Measurements from ENCODE around the gene ZNF860. TPM values are rescaled to one million over a fixed set of nuclear protein-coding genes. Genes with fewer than 3 reads are reported as not detected.
"Not testable (repeated sequence)": the region's sequence is repeated elsewhere in the genome, so short reads cannot be mapped to it uniquely, and the experiment has no call there.

ZNF860 gene
- total RNA-seq, 1 experiment from 2014 or later, result 22.4 TPM

GRCh38 chr3:31988271-31988670, 6.7 kb downstream of the ZNF860 start:
- H3K36me3 ChIP-seq (ENCODE audit: insufficient read depth, low read length), result peaks cover 68% of the 10 kb centered on the region
- no peak overlapping the region for H3K4me3 ChIP-seq (ENCODE audit: low read length)

DNA sequence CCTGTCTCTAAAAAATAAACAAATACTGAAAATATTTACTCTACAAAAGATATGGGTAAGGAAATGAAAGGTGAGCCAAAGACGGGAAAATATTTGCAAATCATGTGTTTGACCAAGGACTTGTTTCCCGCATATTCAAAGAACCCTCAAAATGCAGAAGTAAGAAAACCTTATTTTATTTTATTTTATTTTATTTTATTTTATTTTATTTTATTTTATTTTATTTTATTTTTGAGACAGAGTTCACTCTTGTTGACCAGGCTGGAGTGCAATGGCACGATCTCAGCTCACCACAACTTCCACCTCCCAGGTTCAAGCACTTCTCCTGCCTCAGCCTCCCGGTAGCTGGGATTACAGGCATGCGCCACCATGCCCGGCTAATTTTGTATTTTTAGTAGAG, 11.4 kb downstream of the ZNF860 start:
- not testable (repeated sequence) for H3K4me3 ChIP-seq (ENCODE audit: low read length); H2AFZ ChIP-seq (ENCODE audit: low read length); DNase-seq; H3K27me3 ChIP-seq (ENCODE audit: low read length); H4K20me1 ChIP-seq (ENCODE audit: insufficient read depth, low read depth, low read length); H3K27ac ChIP-seq (ENCODE audit: low read length); H3K4me1 ChIP-seq (ENCODE audit: low read length); H3K4me2 ChIP-seq (ENCODE audit: low read depth, low read length, poor library complexity, severe bottlenecking); H3K79me2 ChIP-seq (ENCODE audit: low read length); H3K9ac ChIP-seq (ENCODE audit: low read length); H3K9me2 ChIP-seq (replicated peaks; ENCODE audit: insufficient read depth, low read length)
- Histone ChIP-seq H3K36me3 (ENCODE audit: insufficient read depth, low read length) (peaks cover 33% of the 10 kb centered on the region), H3K9me3 (ENCODE audit: low read length) (peaks cover 18% of the 10 kb centered on the region)

More at GRCh38 chr3:31988271-31988670, 6.7 kb downstream of the ZNF860 start:
- H3K27ac ChIP-seq (ENCODE audit: low read length), result no peak overlapping the region
- peaks cover 22% of the 10 kb centered on the region for H3K9me3 ChIP-seq (ENCODE audit: low read length)
- H3K9me2 ChIP-seq (replicated peaks; ENCODE audit: insufficient read depth, low read length), result no peaks in the 10 kb centered on the region
- H2AFZ ChIP-seq (ENCODE audit: low read length), result no peak overlapping the region
- H3K4me1 ChIP-seq (ENCODE audit: low read length), result peaks cover 7% of the 10 kb centered on the region
- H4K20me1 ChIP-seq (ENCODE audit: insufficient read depth, low read depth, low read length), result no peaks in the 10 kb centered on the region
- peaks cover 16% of the 10 kb centered on the region for H3K79me2 ChIP-seq (ENCODE audit: low read length)
- no peak for DNase-seq
- no peak overlapping the region for H3K4me2 ChIP-seq (ENCODE audit: low read depth, low read length, poor library complexity, severe bottlenecking)
- H3K27me3 ChIP-seq (ENCODE audit: low read length), result no peaks in the 10 kb centered on the region
- no peak overlapping the region for H3K9ac ChIP-seq (ENCODE audit: low read length)

GRCh38 chr3:31993843-31994242, 12.3 kb downstream of the ZNF860 start:
- H3K4me3 ChIP-seq (ENCODE audit: low read length), result no peak overlapping the region
- H3K79me2 ChIP-seq (ENCODE audit: low read length), result no peaks in the 10 kb centered on the region; the same call in 1 of the 2 replicates
- H4K20me1 ChIP-seq (ENCODE audit: insufficient read depth, low read depth, low read length), result no peaks in the 10 kb centered on the region
- no peaks in the 10 kb centered on the region for H3K9me2 ChIP-seq (replicated peaks; ENCODE audit: insufficient read depth, low read length)
- H3K27ac ChIP-seq (ENCODE audit: low read length), result no peak overlapping the region
- no peak for DNase-seq
- no peak overlapping the region for H3K4me2 ChIP-seq (ENCODE audit: low read depth, low read length, poor library complexity, severe bottlenecking)
- peaks cover 12% of the 10 kb centered on the region for H3K9me3 ChIP-seq (ENCODE audit: low read length)
- no peak overlapping the region for H3K9ac ChIP-seq (ENCODE audit: low read length)
- H3K27me3 ChIP-seq (ENCODE audit: low read length), result no peaks in the 10 kb centered on the region
- peaks cover 31% of the 10 kb centered on the region for H3K36me3 ChIP-seq (ENCODE audit: insufficient read depth, low read length)
- no peak overlapping the region for H2AFZ ChIP-seq (ENCODE audit: low read length)
- peaks cover 2% of the 10 kb centered on the region; the same call in 1 of the 2 replicates for H3K4me1 ChIP-seq (ENCODE audit: low read length)

DNA sequence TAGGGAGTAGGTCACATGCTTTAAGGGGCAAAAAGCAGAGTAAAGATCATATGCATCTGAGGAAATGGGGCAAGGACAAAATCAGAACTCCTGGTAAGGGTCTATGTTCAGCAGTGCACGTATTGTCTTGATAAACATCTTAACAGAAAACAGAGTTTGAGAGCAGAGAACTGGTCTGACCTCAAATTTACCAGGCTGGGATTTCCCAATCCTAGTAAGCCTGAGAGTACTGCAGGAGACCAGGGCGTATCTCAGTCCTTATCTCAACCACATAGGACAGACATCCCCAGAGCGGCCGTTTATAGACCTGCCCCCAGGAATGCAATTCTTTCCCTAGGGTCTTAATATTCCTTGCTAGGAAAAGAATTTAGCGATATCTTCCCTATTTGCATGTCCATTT, 13.5 kb downstream of the ZNF860 start:
- not testable (repeated sequence) for H3K4me3 ChIP-seq (ENCODE audit: low read length); H2AFZ ChIP-seq (ENCODE audit: low read length); DNase-seq; H4K20me1 ChIP-seq (ENCODE audit: insufficient read depth, low read depth, low read length); H3K9me2 ChIP-seq (replicated peaks; ENCODE audit: insufficient read depth, low read length); H3K4me2 ChIP-seq (ENCODE audit: low read depth, low read length, poor library complexity, severe bottlenecking); H3K27me3 ChIP-seq (ENCODE audit: low read length); H3K27ac ChIP-seq (ENCODE audit: low read length); H3K79me2 ChIP-seq (ENCODE audit: low read length); H3K9ac ChIP-seq (ENCODE audit: low read length)
- peaks cover 23% of the 10 kb centered on the region; the same call in 1 of the 2 replicates for H3K36me3 ChIP-seq (ENCODE audit: insufficient read depth, low read length)
- H3K9me3 ChIP-seq (ENCODE audit: low read length), result peaks cover 11% of the 10 kb centered on the region; the same call in 1 of the 2 replicates
- peaks cover 11% of the 10 kb centered on the region for H3K4me1 ChIP-seq (ENCODE audit: low read length)

DNA sequence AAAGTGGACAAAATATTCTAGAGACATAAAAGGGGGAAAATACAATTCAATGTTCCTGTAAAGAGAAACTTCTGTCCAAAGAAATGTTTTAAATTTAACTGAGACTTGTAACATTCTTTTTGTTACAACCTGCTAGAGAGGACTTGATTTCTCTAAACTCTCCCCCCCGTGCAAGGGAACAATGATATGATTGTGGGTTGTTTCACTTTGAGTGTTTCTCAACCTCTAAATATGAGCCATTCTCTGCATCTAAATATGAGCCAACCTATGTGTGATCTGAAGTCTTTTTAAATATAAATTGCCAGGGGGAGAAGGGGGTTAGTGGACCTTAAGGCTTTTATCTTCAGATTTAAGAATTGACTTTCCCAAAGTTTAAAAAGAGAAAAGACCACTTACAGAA, 14.6 kb downstream of the ZNF860 start:
- H4K20me1 ChIP-seq (ENCODE audit: insufficient read depth, low read depth, low read length), result no peaks in the 10 kb centered on the region
- no peak overlapping the region for H2AFZ ChIP-seq (ENCODE audit: low read length)
- H3K4me2 ChIP-seq (ENCODE audit: low read depth, low read length, poor library complexity, severe bottlenecking), result no peak overlapping the region
- peaks cover 11% of the 10 kb centered on the region for H3K4me1 ChIP-seq (ENCODE audit: low read length)
- no peaks in the 10 kb centered on the region for H3K79me2 ChIP-seq (ENCODE audit: low read length)
- peaks cover 4% of the 10 kb centered on the region; the same call in 1 of the 2 replicates for H3K9me3 ChIP-seq (ENCODE audit: low read length)
- H3K4me3 ChIP-seq (ENCODE audit: low read length), result no peak overlapping the region
- H3K27ac ChIP-seq (ENCODE audit: low read length), result no peak overlapping the region
- H3K27me3 ChIP-seq (ENCODE audit: low read length), result no peaks in the 10 kb centered on the region
- DNase-seq, result no peak
- H3K9ac ChIP-seq (ENCODE audit: low read length), result no peak overlapping the region
- no peaks in the 10 kb centered on the region for H3K9me2 ChIP-seq (replicated peaks; ENCODE audit: insufficient read depth, low read length)
- H3K36me3 ChIP-seq (ENCODE audit: insufficient read depth, low read length), result 0 out of 2 replicates have a peak, but pooled peaks cover 14% of the 10 kb centered on the region

DNA sequence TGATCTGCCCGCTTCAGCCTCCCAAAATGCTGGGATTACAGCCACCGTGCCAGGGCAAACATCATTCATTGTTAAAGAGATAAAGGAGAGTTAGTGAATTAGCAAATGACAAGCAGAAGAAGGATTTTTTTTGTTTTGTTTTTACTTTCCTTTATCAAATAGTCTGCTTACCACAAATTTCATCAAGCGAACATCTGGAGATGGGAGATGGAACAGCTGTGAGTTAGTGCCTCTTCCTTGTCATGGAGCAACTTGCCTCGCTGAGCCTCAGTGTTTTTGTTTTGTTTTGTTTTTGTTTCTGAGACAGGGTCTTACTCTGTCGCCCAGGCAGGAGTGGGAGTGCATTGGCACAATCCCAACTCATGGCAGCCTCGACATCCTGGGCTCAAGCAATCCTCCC, 15.9 kb downstream of the ZNF860 start:
- Histone ChIP-seq H3K27ac (ENCODE audit: low read length) (no peak overlapping the region), H3K36me3 (ENCODE audit: insufficient read depth, low read length) (0 out of 2 replicates have a peak, but pooled peaks cover 8% of the 10 kb centered on the region), H3K9ac (ENCODE audit: low read length) (no peak overlapping the region), H3K9me3 (ENCODE audit: low read length) (no peaks in the 10 kb centered on the region), H3K4me2 (ENCODE audit: low read depth, low read length, poor library complexity, severe bottlenecking) (no peak overlapping the region), H3K4me3 (ENCODE audit: low read length) (no peak overlapping the region), H3K9me2 (replicated peaks; ENCODE audit: insufficient read depth, low read length) (no peaks in the 10 kb centered on the region), H2AFZ (ENCODE audit: low read length) (no peak overlapping the region), H4K20me1 (ENCODE audit: insufficient read depth, low read depth, low read length) (no peaks in the 10 kb centered on the region), H3K4me1 (ENCODE audit: low read length) (peaks cover 17% of the 10 kb centered on the region), H3K27me3 (ENCODE audit: low read length) (no peaks in the 10 kb centered on the region), H3K79me2 (ENCODE audit: low read length) (no peaks in the 10 kb centered on the region)
- no peak for DNase-seq

GRCh38 chr3:31999907-32000439, 18.4 kb downstream of the ZNF860 start:
- no peaks in the 10 kb centered on the region for H3K9me2 ChIP-seq (replicated peaks; ENCODE audit: insufficient read depth, low read length)
- no peaks in the 10 kb centered on the region for H4K20me1 ChIP-seq (ENCODE audit: insufficient read depth, low read depth, low read length)
- no peaks in the 10 kb centered on the region for H3K9me3 ChIP-seq (ENCODE audit: low read length)
- 0 out of 2 replicates have a peak, but pooled peaks cover 7% of the 10 kb centered on the region for H3K36me3 ChIP-seq (ENCODE audit: insufficient read depth, low read length)
- no peak overlapping the region for H2AFZ ChIP-seq (ENCODE audit: low read length)
- no peaks in the 10 kb centered on the region for H3K27me3 ChIP-seq (ENCODE audit: low read length)
- H3K4me3 ChIP-seq (ENCODE audit: low read length), result no peak overlapping the region
- H3K79me2 ChIP-seq (ENCODE audit: low read length), result no peaks in the 10 kb centered on the region
- H3K4me2 ChIP-seq (ENCODE audit: low read depth, low read length, poor library complexity, severe bottlenecking), result no peak overlapping the region
- H3K27ac ChIP-seq (ENCODE audit: low read length), result no peak overlapping the region
- peaks cover 27% of the 10 kb centered on the region for H3K4me1 ChIP-seq (ENCODE audit: low read length)
- DNase-seq, result no peak
- H3K9ac ChIP-seq (ENCODE audit: low read length), result no peak overlapping the region

- Histone ChIP-seq H3K79me2 (ENCODE audit: low read length) (no peaks in the 10 kb centered on the region), H3K4me1 (ENCODE audit: low read length) (peaks cover 27% of the 10 kb centered on the region), H3K4me3 (ENCODE audit: low read length) (no peak overlapping the region), H3K27ac (ENCODE audit: low read length) (no peak overlapping the region), H3K4me2 (ENCODE audit: low read depth, low read length, poor library complexity, severe bottlenecking) (no peak overlapping the region), H3K9me3 (ENCODE audit: low read length) (no peaks in the 10 kb centered on the region), H4K20me1 (ENCODE audit: insufficient read depth, low read depth, low read length) (no peaks in the 10 kb centered on the region), H3K27me3 (ENCODE audit: low read length) (no peaks in the 10 kb centered on the region), H3K9ac (ENCODE audit: low read length) (no peak overlapping the region), H3K9me2 (replicated peaks; ENCODE audit: insufficient read depth, low read length) (no peaks in the 10 kb centered on the region), H2AFZ (ENCODE audit: low read length) (no peak overlapping the region), H3K36me3 (ENCODE audit: insufficient read depth, low read length) (0 out of 2 replicates have a peak, but pooled peaks cover 7% of the 10 kb centered on the region)
- DNase-seq, result no peak
Observed at GRCh38 chr3:32000877-32001276, 19.3 kb downstream of the ZNF860 start.
